Activated naive CD8-positive, alpha-beta T cell (primary cell): ENCODE measurements around the gene RNF144B.

Experiments used
- H3K27ac Mint-ChIP-seq: one replicate; pipeline ENCODE4 v1.8.0; 2021; ENCODE audit warnings: mixed read lengths
- H3K27me3 Mint-ChIP-seq: one replicate; pipeline ENCODE4 v1.8.0; 2021; ENCODE audit warnings: mixed read lengths
- H3K36me3 Mint-ChIP-seq: one replicate; pipeline ENCODE4 v1.8.0; 2021; ENCODE audit warnings: mixed read lengths
- H3K4me1 Mint-ChIP-seq: one replicate; pipeline ENCODE4 v1.8.0; 2021; ENCODE audit warnings: low read depth, mixed read lengths
- H3K4me3 Mint-ChIP-seq: one replicate; pipeline ENCODE4 v1.8.0; 2021; ENCODE audit warnings: mild to moderate bottlenecking, mixed read lengths
- H3K9me3 Mint-ChIP-seq: one replicate; pipeline ENCODE4 v1.8.0; 2021; ENCODE audit warnings: low read depth, mixed read lengths

The RNF144B gene

GRCh38 chr6:18507561-18507960, 120.4 kb downstream of the RNF144B start:
- Mint-ChIP-seq H3K4me3 (no peak overlapping the region), H3K9me3 (no peaks in the 10 kb centered on the region), H3K36me3 (no peaks in the 10 kb centered on the region), H3K27me3 (no peaks in the 10 kb centered on the region), H3K4me1 (peaks cover 3% of the 10 kb centered on the region), H3K27ac (no peak overlapping the region)

GRCh38 chr6:18509871-18510643, 122.9 kb downstream of the RNF144B start:
- H3K4me1 Mint-ChIP-seq = peaks cover 12% of the 10 kb centered on the region
- peaks cover 4% of the 10 kb centered on the region for H3K27me3 Mint-ChIP-seq
- H3K36me3 Mint-ChIP-seq = no peaks in the 10 kb centered on the region
- H3K9me3 Mint-ChIP-seq = no peaks in the 10 kb centered on the region
- no peak overlapping the region for H3K27ac Mint-ChIP-seq
- H3K4me3 Mint-ChIP-seq = no peak overlapping the region

GRCh38 chr6:18510644-18511033, 123.5 kb downstream of the RNF144B start:
- Mint-ChIP-seq H3K4me3 (no peak overlapping the region), H3K4me1 (peaks cover 12% of the 10 kb centered on the region), H3K27me3 (peaks cover 4% of the 10 kb centered on the region), H3K9me3 (no peaks in the 10 kb centered on the region), H3K36me3 (no peaks in the 10 kb centered on the region), H3K27ac (peak overlapping the region; percentile 5)

GRCh38 chr6:18511211-18511610, 124.1 kb downstream of the RNF144B start:
- H3K9me3 Mint-ChIP-seq = no peaks in the 10 kb centered on the region

GRCh38 chr6:18513253-18513798, 126.2 kb downstream of the RNF144B start:
- H3K9me3 Mint-ChIP-seq = no peaks in the 10 kb centered on the region
- H3K4me1 Mint-ChIP-seq = peaks cover 12% of the 10 kb centered on the region
- H3K27ac Mint-ChIP-seq = peak overlapping the region; percentile 30
- H3K4me3 Mint-ChIP-seq = no peak overlapping the region
- no peaks in the 10 kb centered on the region for H3K36me3 Mint-ChIP-seq
- H3K27me3 Mint-ChIP-seq = peaks cover 4% of the 10 kb centered on the region

More at GRCh38 chr6:18511211-18511610, 124.1 kb downstream of the RNF144B start:
- H3K4me1 Mint-ChIP-seq = peaks cover 12% of the 10 kb centered on the region
- no peaks in the 10 kb centered on the region for H3K36me3 Mint-ChIP-seq
- peaks cover 4% of the 10 kb centered on the region for H3K27me3 Mint-ChIP-seq
- H3K27ac Mint-ChIP-seq = no peak overlapping the region
- H3K4me3 Mint-ChIP-seq = no peak overlapping the region

- H3K36me3 Mint-ChIP-seq = no peaks in the 10 kb centered on the region
- peaks cover 4% of the 10 kb centered on the region for H3K27me3 Mint-ChIP-seq
- no peaks in the 10 kb centered on the region for H3K9me3 Mint-ChIP-seq
- peaks cover 12% of the 10 kb centered on the region for H3K4me1 Mint-ChIP-seq
- H3K4me3 Mint-ChIP-seq = no peak overlapping the region
- H3K27ac Mint-ChIP-seq = no peak overlapping the region
Observed at GRCh38 chr6:18514180-18514579, 127.0 kb downstream of the RNF144B start.

GRCh38 chr6:18515767-18516166, 128.6 kb downstream of the RNF144B start:
- Mint-ChIP-seq H3K27me3 (peaks cover 4% of the 10 kb centered on the region), H3K4me3 (no peak overlapping the region), H3K4me1 (peaks cover 9% of the 10 kb centered on the region), H3K9me3 (no peaks in the 10 kb centered on the region), H3K36me3 (no peaks in the 10 kb centered on the region), H3K27ac (no peak overlapping the region)
